ENCODE measurements around the gene NUP62. TPM values are rescaled to one million over a fixed set of nuclear protein-coding genes. Genes with fewer than 3 reads are reported as not detected.
A peak's percentile ranks its signal among the peaks of the same experiment; 100 is the strongest.

NUP62 gene
- total RNA-seq, 5 donors from 2014 or later (not counting 1 experiment from before 2014, with no cell fraction given) = 36.2 to 67.5 (median 59.5) TPM

GRCh38 chr19:49881672-49882394, 47.5 kb downstream of the NUP62 start:
- peaks cover 6 to 18% of the 10 kb centered on the region in 2 experiments for H3K4me1 ChIP-seq (ENCODE audit: control insufficient read depth in 1 of 2, extremely low read depth in 1 of 2, insufficient read depth in 2 of 2, low read length in 2 of 2)
- Mint-ChIP-seq H3K9me3 (no peaks in the 10 kb centered on the region), H3K27ac (no peak overlapping the region), H3K27me3 (no peaks in the 10 kb centered on the region), H3K4me1 (peaks cover 15 to 22% (median 18%) of the 10 kb centered on the region in 3 donors), H3K36me3 (peaks cover 42% of the 10 kb centered on the region), H3K4me3 (no peak overlapping the region)
- CTCF ChIA-PET = interaction anchor here (0.5 to 0.6 kb wide), 2 partner anchors 71 to 354 kb away, joined by 3 read pairs; partner anchors contain the start of gene RCN3 (in 1 of the 2)
- no peak for DNase-seq
- H3K9me3 ChIP-seq = no peaks in the 10 kb centered on the region
- no peak overlapping the region for H3K4me3 ChIP-seq (ENCODE audit: control insufficient read depth in 1 of 2, extremely low read depth in 1 of 2, low read length in 1 of 2)
- 95% methylated on average over 25 of the region's 31 CpGs for WGBS (ENCODE audit: insufficient coverage)
- peaks cover 28 to 57% of the 10 kb centered on the region in 2 donors for H3K36me3 ChIP-seq (ENCODE audit: control insufficient read depth in 2 of 2, extremely low read depth in 1 of 2, insufficient read depth in 1 of 2, low read length in 1 of 2)
- H3K27ac ChIP-seq (ENCODE audit: low read length) = no peak overlapping the region
- no peaks in the 10 kb centered on the region for H3K27me3 ChIP-seq (replicated peaks in 1 of 2; ENCODE audit: control insufficient read depth in 2 of 2, extremely low read depth in 1 of 2, insufficient read depth in 2 of 2, low read length in 1 of 2)
- POLR2A ChIA-PET = no interaction called here
- ATAC-seq (replicated peaks in 1 of 4) = no peak

- H3K4me3 Mint-ChIP-seq = no peak overlapping the region
- DNase-seq (no peak), ATAC-seq (replicated peaks in 1 of 4) (no peak)
- POLR2A ChIA-PET = no interaction called here
- H3K27ac Mint-ChIP-seq = no peak overlapping the region
- Histone ChIP-seq H3K4me1 (ENCODE audit: control insufficient read depth in 1 of 2, extremely low read depth in 1 of 2, insufficient read depth in 2 of 2, low read length in 2 of 2) (peaks cover 6 to 18% of the 10 kb centered on the region in 2 experiments), H3K9me3 (no peaks in the 10 kb centered on the region), H3K36me3 (ENCODE audit: control insufficient read depth in 2 of 2, extremely low read depth in 1 of 2, insufficient read depth in 1 of 2, low read length in 1 of 2) (peaks cover 28 to 57% of the 10 kb centered on the region in 2 donors), H3K27me3 (replicated peaks in 1 of 2; ENCODE audit: control insufficient read depth in 2 of 2, extremely low read depth in 1 of 2, insufficient read depth in 2 of 2, low read length in 1 of 2) (no peaks in the 10 kb centered on the region), H3K27ac (ENCODE audit: low read length) (no peak overlapping the region), H3K4me3 (ENCODE audit: control insufficient read depth in 1 of 2, extremely low read depth in 1 of 2, low read length in 1 of 2) (no peak overlapping the region)
- no peaks in the 10 kb centered on the region for H3K27me3 Mint-ChIP-seq
- CTCF ChIA-PET = interaction anchor here (0.5 to 0.6 kb wide), 2 partner anchors 71 to 354 kb away, joined by 3 read pairs; partner anchors contain the start of gene RCN3 (in 1 of the 2)
- peaks cover 15 to 20% (median 18%) of the 10 kb centered on the region in 3 donors for H3K4me1 Mint-ChIP-seq
- H3K9me3 Mint-ChIP-seq = no peaks in the 10 kb centered on the region
- H3K36me3 Mint-ChIP-seq = peaks cover 38% of the 10 kb centered on the region
- 98% methylated on average over 12 of the region's 17 CpGs for WGBS (ENCODE audit: insufficient coverage)
Measured at GRCh38 chr19:49881186-49881585, 48.1 kb downstream of the NUP62 start.

- Histone ChIP-seq H3K27me3 (replicated peaks in 1 of 2; ENCODE audit: control insufficient read depth in 2 of 2, extremely low read depth in 1 of 2, insufficient read depth in 2 of 2, low read length in 1 of 2) (no peaks in the 10 kb centered on the region), H3K9me3 (no peaks in the 10 kb centered on the region), H3K4me3 (ENCODE audit: control insufficient read depth in 1 of 2, extremely low read depth in 1 of 2, low read length in 1 of 2) (no peak overlapping the region), H3K36me3 (ENCODE audit: control insufficient read depth in 2 of 2, extremely low read depth in 1 of 2, insufficient read depth in 1 of 2, low read length in 1 of 2) (peaks cover 28 to 57% of the 10 kb centered on the region in 2 donors), H3K27ac (ENCODE audit: low read length) (no peak overlapping the region), H3K4me1 (ENCODE audit: control insufficient read depth in 1 of 2, extremely low read depth in 1 of 2, insufficient read depth in 2 of 2, low read length in 2 of 2) (peaks cover 10 to 26% of the 10 kb centered on the region in 2 experiments)
- peaks cover 23 to 26% (median 25%) of the 10 kb centered on the region in 3 donors for H3K4me1 Mint-ChIP-seq
- H3K27me3 Mint-ChIP-seq = no peaks in the 10 kb centered on the region
- DNase-seq (no peak), ATAC-seq (replicated peaks in 1 of 4) (no peak)
- H3K4me3 Mint-ChIP-seq = no peak overlapping the region
- H3K36me3 Mint-ChIP-seq = peaks cover 35% of the 10 kb centered on the region
- POLR2A ChIA-PET = interaction anchor here in 1 of 2 donors (0.7 kb wide), 1 partner anchor 170 kb away, joined by 10 read pairs; no protein-coding TSS in a partner anchor
- 87% methylated on average over 7 of the region's 10 CpGs for WGBS (ENCODE audit: insufficient coverage)
- no peaks in the 10 kb centered on the region for H3K9me3 Mint-ChIP-seq
- CTCF ChIA-PET = no interaction called here
- no peak overlapping the region for H3K27ac Mint-ChIP-seq
Measured at GRCh38 chr19:49880162-49880869, 49.0 kb downstream of the NUP62 start.

GRCh38 chr19:49879243-49879963, 49.9 kb downstream of the NUP62 start:
- H3K27ac ChIP-seq (ENCODE audit: low read length) = no peak overlapping the region
- no peak overlapping the region for H3K4me3 ChIP-seq (ENCODE audit: control insufficient read depth in 1 of 2, extremely low read depth in 1 of 2, low read length in 1 of 2)
- H3K4me3 Mint-ChIP-seq = peak overlapping the region in 2 of 3 donors; percentile 21 to 54
- peaks cover 24 to 31% (median 28%) of the 10 kb centered on the region in 3 donors for H3K4me1 Mint-ChIP-seq
- peaks cover 10 to 29% of the 10 kb centered on the region in 2 experiments for H3K4me1 ChIP-seq (ENCODE audit: control insufficient read depth in 1 of 2, extremely low read depth in 1 of 2, insufficient read depth in 2 of 2, low read length in 2 of 2)
- CTCF ChIA-PET = no interaction called here
- peaks cover 22 to 51% of the 10 kb centered on the region in 2 donors for H3K36me3 ChIP-seq (ENCODE audit: control insufficient read depth in 2 of 2, extremely low read depth in 1 of 2, insufficient read depth in 1 of 2, low read length in 1 of 2)
- H3K27ac Mint-ChIP-seq = no peak overlapping the region
- WGBS (ENCODE audit: insufficient coverage) = 92% methylated on average over 3 of the region's 12 CpGs
- ATAC-seq (replicated peaks in 1 of 4) (no peak), DNase-seq (no peak)
- H3K27me3 ChIP-seq (replicated peaks in 1 of 2; ENCODE audit: control insufficient read depth in 2 of 2, extremely low read depth in 1 of 2, insufficient read depth in 2 of 2, low read length in 1 of 2) = no peaks in the 10 kb centered on the region
- no peaks in the 10 kb centered on the region for H3K27me3 Mint-ChIP-seq
- H3K9me3 Mint-ChIP-seq = no peaks in the 10 kb centered on the region
- H3K9me3 ChIP-seq = no peaks in the 10 kb centered on the region
- POLR2A ChIA-PET = interaction anchor here in 1 of 2 donors (0.6 to 0.7 kb wide), 2 partner anchors 48 to 171 kb away, joined by 3 to 10 read pairs; no protein-coding TSS in a partner anchor
- peaks cover 28% of the 10 kb centered on the region for H3K36me3 Mint-ChIP-seq

- H3K4me3 Mint-ChIP-seq = peak overlapping the region in 1 of 3 donors; percentile 54
- ChIA-PET CTCF (no interaction called here), POLR2A (no interaction called here)
- peaks cover 25% of the 10 kb centered on the region for H3K36me3 Mint-ChIP-seq
- peaks cover 24 to 32% (median 28%) of the 10 kb centered on the region in 3 donors for H3K4me1 Mint-ChIP-seq
- DNase-seq (no peak), ATAC-seq (replicated peaks in 1 of 4) (no peak)
- H3K27ac Mint-ChIP-seq = no peak overlapping the region
- H3K27me3 ChIP-seq (replicated peaks in 1 of 2; ENCODE audit: control insufficient read depth in 2 of 2, extremely low read depth in 1 of 2, insufficient read depth in 2 of 2, low read length in 1 of 2) = no peaks in the 10 kb centered on the region
- peak overlapping the region; percentile 99 for H3K27ac ChIP-seq (ENCODE audit: low read length)
- no peak overlapping the region for H3K4me3 ChIP-seq (ENCODE audit: control insufficient read depth in 1 of 2, extremely low read depth in 1 of 2, low read length in 1 of 2)
- H3K36me3 ChIP-seq (ENCODE audit: control insufficient read depth in 2 of 2, extremely low read depth in 1 of 2, insufficient read depth in 1 of 2, low read length in 1 of 2) = peaks cover 17 to 44% of the 10 kb centered on the region in 2 donors
- H3K9me3 ChIP-seq = no peaks in the 10 kb centered on the region
- H3K4me1 ChIP-seq (ENCODE audit: control insufficient read depth in 1 of 2, extremely low read depth in 1 of 2, insufficient read depth in 2 of 2, low read length in 2 of 2) = peaks cover 10 to 29% of the 10 kb centered on the region in 2 experiments
- H3K9me3 Mint-ChIP-seq = no peaks in the 10 kb centered on the region
- WGBS (ENCODE audit: insufficient coverage) = 98% methylated on average over 4 of the region's 9 CpGs
- H3K27me3 Mint-ChIP-seq = no peaks in the 10 kb centered on the region
Measured at GRCh38 chr19:49878744-49879070, 50.6 kb downstream of the NUP62 start.

Data from T-cell (primary cell).